Panc1 (cell line): ENCODE data around the gene SAP130. TPM values are rescaled to one million over a fixed set of nuclear protein-coding genes. Genes with fewer than 3 reads are reported as not detected.

ENCODE experiments used
- ATAC-seq: fragments of 200-7000 bp; cut with Tn5 transposase; 2 replicates; pipeline ENCODE4 v1.9.1; 2020; ENCODE audit warnings: mild to moderate bottlenecking, moderate library complexity
- BruUV-seq: library from RNA; stranded (reverse); fragments of 400-500 nt; replicated peaks from 2 replicates; lab custom pipeline; 2021; lab: Mats Ljungman, UMichigan
- CTCF ChIA-PET: fragments of 300-600 bp; sonication (Branson Sonifier 250); formaldehyde crosslinking; loops from one replicate; lab custom pipeline; 2022; ENCODE audit warnings: antibody characterized with exemption; lab: Charles Lee
- POLR2A ChIA-PET: fragments of 300-600 bp; sonication (Branson Sonifier 250); formaldehyde crosslinking; loops from one replicate; lab custom pipeline; 2022; ENCODE audit warnings: antibody characterized with exemption; lab: Charles Lee
- DNase-seq: peaks from one replicate; pipeline ENCODE4 v3.0.0-alpha.2; 2010; ENCODE audit warnings: low read depth, low spot score
- H3K27ac ChIP-seq: 2 replicates; pipeline ENCODE4 v1.5.1; 2011; ENCODE audit warnings: mild to moderate bottlenecking, low read length, inconsistent platforms
- H3K27me3 ChIP-seq: fragments of 200-500 bp; sonication (Bioruptor generic); 2 replicates; pipeline ENCODE4 v1.6.0; 2014; ENCODE audit warnings: low read length, inconsistent platforms; ENCODE audit not compliant: control insufficient read depth, insufficient read depth
- H3K36me3 ChIP-seq: fragments of 200-500 bp; sonication (Bioruptor generic); 2 replicates; pipeline ENCODE4 v1.5.1; 2014; ENCODE audit warnings: inconsistent platforms, mild to moderate bottlenecking, low read length, moderate library complexity; ENCODE audit not compliant: control insufficient read depth, insufficient read depth
- H3K4me1 ChIP-seq: 2 replicates; pipeline ENCODE4 v1.5.1; 2011; ENCODE audit warnings: inconsistent platforms, mild to moderate bottlenecking, low read length, moderate library complexity; ENCODE audit not compliant: control insufficient read depth, insufficient read depth
- H3K4me3 ChIP-seq, 2 experiments: 2 replicates each; pipeline ENCODE4 v1.5.1; 2011 to 2012; ENCODE audit warnings: low read depth in 2 of 2, low read length in 2 of 2, mild to moderate bottlenecking in 2 of 2, inconsistent platforms in 1 of 2, moderate library complexity in 1 of 2
- H3K9me3 ChIP-seq: fragments of 200-500 bp; sonication (Bioruptor generic); 2 replicates; pipeline ENCODE4 v1.5.1; 2014; ENCODE audit warnings: low read depth, mild to moderate bottlenecking, inconsistent platforms, low read length, moderate library complexity; ENCODE audit not compliant: control insufficient read depth, insufficient read depth
- POLR2AphosphoS5 ChIP-seq: IDR thresholded peaks from 2 replicates; pipeline ENCODE4 v1.6.1; 2012; ENCODE audit warnings: mild to moderate bottlenecking, low read depth, low read length, moderate library complexity
- SIN3A ChIP-seq: IDR thresholded peaks from 2 replicates; pipeline ENCODE4 v1.6.1; 2012; ENCODE audit warnings: low read depth, mild to moderate bottlenecking, low read length, moderate library complexity, borderline replicate concordance; ENCODE audit not compliant: insufficient read depth
- TCF7L2 ChIP-seq: IDR thresholded peaks from 2 replicates; pipeline ENCODE4 v1.6.1; 2011; ENCODE audit warnings: mild to moderate bottlenecking, low read depth, low read length, inconsistent platforms
- in situ Hi-C: cut with HindIII; loops from 2 replicates; pipeline ENCODE4 v1.10.0; 2016; ENCODE audit warnings: low sequenced_read_pairs, low pct_unique_long_range_greater_than_20kb
- intact Hi-C: fragments of 100-400 bp; cut with micrococcal nuclease; formaldehyde crosslinking; loops from one replicate; pipeline ENCODE4 v1.10.0; 2022; ENCODE audit not compliant: unreplicated experiment
- total RNA-seq: library from RNA; stranded (reverse); gene quantifications from one replicate; pipeline ENCODE4 v1.2.1, GENCODE V29; 2021; ENCODE audit not compliant: unreplicated experiment
- TF ChIP-seq, protein P1 (sequence below), 2 experiments: IDR thresholded peaks; 2 replicates each; pipeline ENCODE4 v1.6.1; 2011 to 2012; ENCODE audit warnings: low read depth in 2 of 2, control low read depth in 1 of 2, low read length in 1 of 2, mild to moderate bottlenecking in 1 of 2, moderate library complexity in 1 of 2; ENCODE audit not compliant: insufficient read depth in 1 of 2
- TF ChIP-seq, protein P2 (sequence below): fragments of 450-650 bp; IDR thresholded peaks from 2 replicates; pipeline ENCODE4 v1.5.1; 2017; ENCODE audit warnings: mild to moderate bottlenecking

The SAP130 gene
- total RNA-seq, 1 experiment from 2014 or later: 34.6 TPM

DNA sequence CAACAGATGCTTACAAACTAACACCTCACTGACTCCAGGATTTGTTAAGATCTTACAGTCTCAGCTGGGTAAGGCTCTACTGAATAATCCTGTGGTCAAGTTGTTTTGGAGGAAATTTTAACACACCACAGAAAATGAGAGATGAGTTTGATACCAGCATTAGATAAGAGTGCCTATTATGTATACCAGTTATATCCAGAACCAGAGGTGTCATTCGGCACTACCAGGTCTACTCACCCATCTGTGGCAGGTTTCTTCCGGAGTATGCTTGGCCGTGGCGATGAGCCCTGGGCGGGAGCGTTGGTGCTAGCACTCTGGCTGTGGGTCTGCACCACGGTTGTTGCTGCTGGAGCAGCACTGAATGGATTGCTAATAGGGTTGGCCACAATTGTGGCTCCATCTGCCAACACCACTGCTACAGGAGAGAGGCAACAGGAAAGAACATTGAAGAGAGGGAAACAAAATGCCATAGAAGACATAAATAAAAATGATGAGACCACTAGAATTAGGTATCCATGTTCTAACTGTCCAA lies 41.2 kb downstream of the SAP130 start:
- TF ChIP-seq, protein P1, sequence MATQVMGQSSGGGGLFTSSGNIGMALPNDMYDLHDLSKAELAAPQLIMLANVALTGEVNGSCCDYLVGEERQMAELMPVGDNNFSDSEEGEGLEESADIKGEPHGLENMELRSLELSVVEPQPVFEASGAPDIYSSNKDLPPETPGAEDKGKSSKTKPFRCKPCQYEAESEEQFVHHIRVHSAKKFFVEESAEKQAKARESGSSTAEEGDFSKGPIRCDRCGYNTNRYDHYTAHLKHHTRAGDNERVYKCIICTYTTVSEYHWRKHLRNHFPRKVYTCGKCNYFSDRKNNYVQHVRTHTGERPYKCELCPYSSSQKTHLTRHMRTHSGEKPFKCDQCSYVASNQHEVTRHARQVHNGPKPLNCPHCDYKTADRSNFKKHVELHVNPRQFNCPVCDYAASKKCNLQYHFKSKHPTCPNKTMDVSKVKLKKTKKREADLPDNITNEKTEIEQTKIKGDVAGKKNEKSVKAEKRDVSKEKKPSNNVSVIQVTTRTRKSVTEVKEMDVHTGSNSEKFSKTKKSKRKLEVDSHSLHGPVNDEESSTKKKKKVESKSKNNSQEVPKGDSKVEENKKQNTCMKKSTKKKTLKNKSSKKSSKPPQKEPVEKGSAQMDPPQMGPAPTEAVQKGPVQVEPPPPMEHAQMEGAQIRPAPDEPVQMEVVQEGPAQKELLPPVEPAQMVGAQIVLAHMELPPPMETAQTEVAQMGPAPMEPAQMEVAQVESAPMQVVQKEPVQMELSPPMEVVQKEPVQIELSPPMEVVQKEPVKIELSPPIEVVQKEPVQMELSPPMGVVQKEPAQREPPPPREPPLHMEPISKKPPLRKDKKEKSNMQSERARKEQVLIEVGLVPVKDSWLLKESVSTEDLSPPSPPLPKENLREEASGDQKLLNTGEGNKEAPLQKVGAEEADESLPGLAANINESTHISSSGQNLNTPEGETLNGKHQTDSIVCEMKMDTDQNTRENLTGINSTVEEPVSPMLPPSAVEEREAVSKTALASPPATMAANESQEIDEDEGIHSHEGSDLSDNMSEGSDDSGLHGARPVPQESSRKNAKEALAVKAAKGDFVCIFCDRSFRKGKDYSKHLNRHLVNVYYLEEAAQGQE (IDR thresholded peaks at IDR 0.05; ENCODE audit: insufficient read depth in 1 of 2, low read depth in 2 of 2, low read length in 1 of 2): no peak
- TF ChIP-seq SIN3A: no peak
- no peak for TF ChIP-seq POLR2AphosphoS5
- TF ChIP-seq, protein P2, sequence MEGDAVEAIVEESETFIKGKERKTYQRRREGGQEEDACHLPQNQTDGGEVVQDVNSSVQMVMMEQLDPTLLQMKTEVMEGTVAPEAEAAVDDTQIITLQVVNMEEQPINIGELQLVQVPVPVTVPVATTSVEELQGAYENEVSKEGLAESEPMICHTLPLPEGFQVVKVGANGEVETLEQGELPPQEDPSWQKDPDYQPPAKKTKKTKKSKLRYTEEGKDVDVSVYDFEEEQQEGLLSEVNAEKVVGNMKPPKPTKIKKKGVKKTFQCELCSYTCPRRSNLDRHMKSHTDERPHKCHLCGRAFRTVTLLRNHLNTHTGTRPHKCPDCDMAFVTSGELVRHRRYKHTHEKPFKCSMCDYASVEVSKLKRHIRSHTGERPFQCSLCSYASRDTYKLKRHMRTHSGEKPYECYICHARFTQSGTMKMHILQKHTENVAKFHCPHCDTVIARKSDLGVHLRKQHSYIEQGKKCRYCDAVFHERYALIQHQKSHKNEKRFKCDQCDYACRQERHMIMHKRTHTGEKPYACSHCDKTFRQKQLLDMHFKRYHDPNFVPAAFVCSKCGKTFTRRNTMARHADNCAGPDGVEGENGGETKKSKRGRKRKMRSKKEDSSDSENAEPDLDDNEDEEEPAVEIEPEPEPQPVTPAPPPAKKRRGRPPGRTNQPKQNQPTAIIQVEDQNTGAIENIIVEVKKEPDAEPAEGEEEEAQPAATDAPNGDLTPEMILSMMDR: no peak
- no peak for TF ChIP-seq TCF7L2
- BruUV-seq: no TSS peak
- in situ Hi-C loops: no loop called here

DNA sequence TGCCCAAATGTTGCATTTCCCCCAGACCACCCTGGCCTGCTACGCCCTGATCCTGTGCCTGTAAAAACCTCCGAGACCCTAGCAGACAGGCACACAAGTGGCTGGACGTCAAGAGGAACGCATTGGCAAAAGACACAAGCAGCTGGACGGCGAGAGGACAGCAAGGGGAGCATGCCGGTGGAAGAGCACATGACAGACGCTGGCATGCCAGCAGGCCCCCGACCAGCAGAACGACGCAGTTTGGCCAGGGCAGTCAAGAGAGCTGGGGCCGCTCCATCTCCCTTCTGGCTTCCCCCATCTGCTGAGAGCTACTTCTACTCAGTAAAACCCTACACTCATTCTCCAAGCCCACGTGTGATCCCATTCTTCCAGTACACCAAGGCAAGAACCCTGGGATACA lies 42.1 kb downstream of the SAP130 start:
- Histone ChIP-seq H3K4me3 (no peak overlapping the region), H3K36me3 (peaks cover 6% of the 10 kb centered on the region), H3K9me3 (no peaks in the 10 kb centered on the region), H3K27ac (no peak overlapping the region), H3K27me3 (no peaks in the 10 kb centered on the region), H3K4me1 (no peaks in the 10 kb centered on the region)
- in situ Hi-C loops: no loop called here
- no peak for TF ChIP-seq TCF7L2
- TF ChIP-seq, protein P1 (IDR thresholded peaks at IDR 0.05; ENCODE audit: insufficient read depth in 1 of 2, low read depth in 2 of 2, low read length in 1 of 2): no peak
- no peak for TF ChIP-seq SIN3A
- TF ChIP-seq, protein P2: no peak
- TF ChIP-seq POLR2AphosphoS5: no peak
- POLR2A ChIA-PET: no interaction called here
- no TSS peak for BruUV-seq
- intact Hi-C loops: no loop called here
- CTCF ChIA-PET: no interaction called here
- DNase-seq: no peak
- no peak for ATAC-seq

More for the DNA sequence above, 41.2 kb downstream of the SAP130 start:
- ATAC-seq (no peak), DNase-seq (no peak)
- Histone ChIP-seq H3K27ac (no peak overlapping the region), H3K27me3 (no peaks in the 10 kb centered on the region), H3K4me3 (no peak overlapping the region), H3K36me3 (peaks cover 6% of the 10 kb centered on the region), H3K9me3 (no peaks in the 10 kb centered on the region), H3K4me1 (no peaks in the 10 kb centered on the region)
- ChIA-PET CTCF (no interaction called here), POLR2A (no interaction called here)
- intact Hi-C loops: no loop called here
